A172 (cell line): ENCODE measurements around the gene ZFP82. TPM values are rescaled to one million over a fixed set of nuclear protein-coding genes. Genes with fewer than 3 reads are reported as not detected.
A peak's percentile ranks its signal among the peaks of the same experiment; 100 is the strongest.

Experiments used
- DNase-seq: peaks from one replicate; pipeline ENCODE4 v3.0.0-alpha.2; 2015; ENCODE audit warnings: low spot score
- total RNA-seq: library from RNA; depleted of rRNA; stranded (reverse); fragments of >200 nt; shearing (Covaris generic); gene quantifications from 2 replicates; pipeline ENCODE4 v1.2.3, GENCODE V29; 2014; rRNA removed

ZFP82 gene
- total RNA-seq: not detected in 2 replicates

GRCh38 chr19:36418287-36419001 lies at the start of gene ZFP82:
Gene ZFP82, minus strand, starts transcription at chr19:36418644. Its CDS starts 8,855 bp downstream, at chr19:36409789.
- no peak for DNase-seq

- no peak for DNase-seq
These were observed 41.6 kb upstream of the ZFP82 start for GRCh38 chr19:36460046-36460445.

GRCh38 chr19:36456831-36457230 lies 38.4 kb upstream of the ZFP82 start:
- DNase-seq: no peak

GRCh38 chr19:36449059-36449670 lies 30.7 kb upstream of the ZFP82 start:
- no peak for DNase-seq

- no peak for DNase-seq
These were observed 22.9 kb upstream of the ZFP82 start for GRCh38 chr19:36441339-36441738.

GRCh38 chr19:36436531-36436930 lies 18.1 kb upstream of the ZFP82 start:
- DNase-seq: peak; percentile 15

- no peak for DNase-seq
These were observed 5.5 kb upstream of the ZFP82 start for GRCh38 chr19:36423925-36424324.

GRCh38 chr19:36421749-36422481 lies 3.5 kb upstream of the ZFP82 start:
- DNase-seq: no peak

- DNase-seq: no peak
These were observed 2.7 kb upstream of the ZFP82 start for GRCh38 chr19:36420961-36421748.

GRCh38 chr19:36417752-36418286 lies 625 bp downstream of the ZFP82 start:
- no peak for DNase-seq

- DNase-seq: no peak
These were observed 8.6 kb downstream of the ZFP82 start for GRCh38 chr19:36409841-36410240.

- no peak for DNase-seq
These were observed 10.3 kb downstream of the ZFP82 start for GRCh38 chr19:36408101-36408500.

GRCh38 chr19:36404498-36404897 lies 13.9 kb downstream of the ZFP82 start:
- DNase-seq: no peak

- no peak for DNase-seq
These were observed 17.0 kb downstream of the ZFP82 start for GRCh38 chr19:36401475-36401874.

GRCh38 chr19:36398571-36398970 lies 19.9 kb downstream of the ZFP82 start:
- DNase-seq: no peak

- no peak for DNase-seq
These were observed 25.3 kb downstream of the ZFP82 start for GRCh38 chr19:36392916-36393673.

- no peak for DNase-seq
These were observed 39.0 kb downstream of the ZFP82 start for GRCh38 chr19:36379510-36379819.

- peak; percentile 83 for DNase-seq
These were observed 39.6 kb downstream of the ZFP82 start, which contains the start of gene ZFP14 for GRCh38 chr19:36378625-36379509. Gene ZFP14, minus strand, starts transcription at chr19:36379201. Its CDS starts 11,309 bp downstream, at chr19:36367892.

- DNase-seq: no peak
These were observed 40.8 kb downstream of the ZFP82 start for GRCh38 chr19:36377541-36378178.
